Thyroid gland (tissue), 4 donors: ENCODE measurements around the gene GPR87. TPM values are rescaled to one million over a fixed set of nuclear protein-coding genes. Genes with fewer than 3 reads are reported as not detected.

Source experiments
- DNase-seq, 2 donors: peaks; one replicate each; pipeline ENCODE4 v3.0.0-alpha.2; 2019
- H3K27ac ChIP-seq, 3 donors: fragments of 200-600 bp; sonication (generic); 1 replicate in 2 of 3; 2 replicates in 1 of 3; pipeline ENCODE4 v1.5.1; 2016 to 2019; ENCODE audit warnings: mild to moderate bottlenecking in 1 of 3, moderate library complexity in 1 of 3
- H3K27me3 ChIP-seq: fragments of 200-600 bp; sonication (generic); one replicate; pipeline ENCODE4 v1.5.1; 2019
- H3K36me3 ChIP-seq, 2 donors: fragments of 200-600 bp; sonication (generic); one replicate each; pipeline ENCODE4 v1.5.1; 2016 to 2019
- H3K4me1 ChIP-seq, 2 donors: fragments of 200-600 bp; sonication (generic); one replicate each; pipeline ENCODE4 v1.5.1; 2017 to 2019
- H3K4me3 ChIP-seq, 3 donors: fragments of 200-600 bp; sonication (generic); replicated peaks in 1 of 3; 1 replicate in 2 of 3; 2 replicates in 1 of 3; pipeline ENCODE4 v1.5.1; 2016; ENCODE audit warnings: mild to moderate bottlenecking in 1 of 3
- H3K9me3 ChIP-seq: fragments of 200-600 bp; sonication (generic); one replicate; pipeline ENCODE4 v1.5.1; 2017
- POLR2A ChIP-seq, 2 donors: fragments of 450-650 bp; IDR thresholded peaks; one replicate each; pipeline ENCODE4 v1.6.1; 2017; ENCODE audit warnings: antibody characterized with exemption in 2 of 2, mild to moderate bottlenecking in 2 of 2, moderate library complexity in 1 of 2
- WGBS, 2 donors: methylation state at CpG; one replicate each; pipeline ENCODE4 v1.1.5; 2017; 5-methylcytosine and 5-hydroxymethylcytosine counted together
- intact Hi-C: fragments of 100-400 bp; cut with DNase I; formaldehyde crosslinking; loops from one replicate; pipeline ENCODE4 v1.15.1; 2023
- total RNA-seq, 4 donors: library from RNA; depleted of rRNA; stranded (reverse); fragments of >200 nt; gene quantifications; one replicate each; pipeline ENCODE4 v1.2.3, GENCODE V29; 2016
- TF ChIP-seq, protein P1 (sequence below), 6 experiments: fragments of 200-600 bp in 3 of 6; fragments of 450-650 bp in 3 of 6; sonication (generic) in 3 of 6; IDR thresholded peaks; one replicate each; pipeline ENCODE4 v1.5.1; 2016 to 2019; ENCODE audit warnings: antibody characterized with exemption in 6 of 6, mild to moderate bottlenecking in 2 of 6, inconsistent platforms in 1 of 6, moderate library complexity in 1 of 6

GPR87 gene
- total RNA-seq = not detected

GRCh38 chr3:151316267-151316991, at the start of gene GPR87:
Gene GPR87 (minus strand): TSS chr3:151316820. CDS start chr3:151300100, 16,720 bp downstream.
- no peaks in the 10 kb centered on the region for H3K9me3 ChIP-seq
- no peaks in the 10 kb centered on the region for H3K4me1 ChIP-seq
- H3K27me3 ChIP-seq = no peaks in the 10 kb centered on the region
- WGBS, 2 donors = 70 to 89% methylated on average over 7 of the region's 7 CpGs
- H3K36me3 ChIP-seq = no peaks in the 10 kb centered on the region
- intact Hi-C loops = no loop called here
- H3K4me3 ChIP-seq = no peak within 1 kb of the TSS
- no peak within 1 kb of the TSS for H3K27ac ChIP-seq
- TF ChIP-seq, protein P1, sequence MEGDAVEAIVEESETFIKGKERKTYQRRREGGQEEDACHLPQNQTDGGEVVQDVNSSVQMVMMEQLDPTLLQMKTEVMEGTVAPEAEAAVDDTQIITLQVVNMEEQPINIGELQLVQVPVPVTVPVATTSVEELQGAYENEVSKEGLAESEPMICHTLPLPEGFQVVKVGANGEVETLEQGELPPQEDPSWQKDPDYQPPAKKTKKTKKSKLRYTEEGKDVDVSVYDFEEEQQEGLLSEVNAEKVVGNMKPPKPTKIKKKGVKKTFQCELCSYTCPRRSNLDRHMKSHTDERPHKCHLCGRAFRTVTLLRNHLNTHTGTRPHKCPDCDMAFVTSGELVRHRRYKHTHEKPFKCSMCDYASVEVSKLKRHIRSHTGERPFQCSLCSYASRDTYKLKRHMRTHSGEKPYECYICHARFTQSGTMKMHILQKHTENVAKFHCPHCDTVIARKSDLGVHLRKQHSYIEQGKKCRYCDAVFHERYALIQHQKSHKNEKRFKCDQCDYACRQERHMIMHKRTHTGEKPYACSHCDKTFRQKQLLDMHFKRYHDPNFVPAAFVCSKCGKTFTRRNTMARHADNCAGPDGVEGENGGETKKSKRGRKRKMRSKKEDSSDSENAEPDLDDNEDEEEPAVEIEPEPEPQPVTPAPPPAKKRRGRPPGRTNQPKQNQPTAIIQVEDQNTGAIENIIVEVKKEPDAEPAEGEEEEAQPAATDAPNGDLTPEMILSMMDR (IDR thresholded peaks at IDR 0.05) = no peak
- no peak for TF ChIP-seq POLR2A (IDR thresholded peaks at IDR 0.05)
- no peak for DNase-seq

DNA sequence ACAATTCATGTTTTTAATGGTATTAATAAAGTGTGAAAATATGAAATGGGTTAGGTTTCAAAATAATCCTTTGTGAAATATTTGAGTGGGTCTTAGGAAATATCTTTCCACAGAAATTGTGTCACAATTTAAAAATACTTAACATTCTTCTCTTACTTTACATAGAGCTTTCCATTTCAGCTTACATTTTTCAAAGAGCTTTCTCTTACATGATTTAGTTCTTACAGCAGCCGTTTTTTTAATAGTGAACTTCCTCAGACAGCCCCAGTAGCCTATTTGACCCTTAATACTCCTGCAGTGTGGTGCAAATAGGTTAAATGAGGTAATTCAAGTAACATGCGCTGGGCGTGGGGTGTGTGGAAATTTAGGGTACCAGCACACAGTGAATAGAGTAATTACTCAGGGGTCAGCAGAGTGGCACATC, 46.1 kb upstream of the GPR87 start:
- Histone ChIP-seq H3K9me3 (no peaks in the 10 kb centered on the region), H3K27ac (no peak overlapping the region), H3K36me3 (no peaks in the 10 kb centered on the region), H3K4me3 (no peak overlapping the region), H3K27me3 (no peaks in the 10 kb centered on the region), H3K4me1 (no peaks in the 10 kb centered on the region)
- no peak for DNase-seq
- WGBS, 2 donors = 81 to 83% methylated on average over 3 of the region's 3 CpGs
- TF ChIP-seq, protein P1 (IDR thresholded peaks at IDR 0.05) = no peak
- TF ChIP-seq POLR2A (IDR thresholded peaks at IDR 0.05) = no peak
- intact Hi-C loops = no loop called here

GRCh38 chr3:151357463-151357850, 40.8 kb upstream of the GPR87 start:
- no peak for DNase-seq
- Histone ChIP-seq H3K4me1 (no peaks in the 10 kb centered on the region), H3K27ac (no peak overlapping the region), H3K9me3 (no peaks in the 10 kb centered on the region), H3K27me3 (no peaks in the 10 kb centered on the region), H3K36me3 (no peaks in the 10 kb centered on the region), H3K4me3 (no peak overlapping the region)
- 74 to 80% methylated on average over 2 of the region's 2 CpGs for WGBS, 2 donors
- TF ChIP-seq POLR2A (IDR thresholded peaks at IDR 0.05) = no peak
- TF ChIP-seq, protein P1 (IDR thresholded peaks at IDR 0.05) = no peak
- intact Hi-C loops = no loop called here

DNA sequence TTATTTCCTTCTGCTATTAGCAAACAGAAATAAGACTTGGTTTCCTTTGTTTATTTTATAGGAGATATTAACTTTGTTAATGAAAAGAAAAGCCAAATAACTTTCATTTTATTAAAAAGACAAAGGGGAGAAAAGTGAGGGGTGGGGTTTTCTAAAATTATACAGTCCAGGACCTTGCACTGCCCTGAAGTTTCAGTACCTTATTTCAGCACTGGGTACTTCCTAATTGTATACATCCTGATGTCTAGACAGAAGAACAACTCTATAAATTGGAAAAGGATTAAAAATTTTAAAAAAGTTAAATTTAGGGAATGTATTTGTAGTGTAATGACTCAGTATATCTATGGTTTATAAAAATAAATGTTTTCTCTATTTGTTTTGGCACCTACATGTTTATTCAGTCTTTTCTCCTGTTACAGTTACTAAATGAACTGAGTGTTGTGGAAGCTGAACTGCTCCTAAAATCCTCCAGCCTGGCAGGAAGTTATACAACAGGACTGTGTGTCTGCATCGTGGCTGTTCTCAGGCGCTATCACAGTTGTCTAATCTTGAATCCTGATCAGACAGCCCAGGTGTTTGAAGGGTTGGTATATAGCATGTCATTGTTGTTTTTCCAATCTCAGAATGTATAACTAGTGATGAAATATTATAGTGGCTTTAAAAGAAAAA, 40.3 kb upstream of the GPR87 start:
- Histone ChIP-seq H3K4me1 (no peaks in the 10 kb centered on the region), H3K4me3 (no peak overlapping the region), H3K27me3 (no peaks in the 10 kb centered on the region), H3K9me3 (no peaks in the 10 kb centered on the region), H3K27ac (no peak overlapping the region), H3K36me3 (no peaks in the 10 kb centered on the region)
- no peak for TF ChIP-seq POLR2A (IDR thresholded peaks at IDR 0.05)
- TF ChIP-seq, protein P1 (IDR thresholded peaks at IDR 0.05) = no peak
- intact Hi-C loops = no loop called here
- no peak for DNase-seq
- 39 to 58% methylated on average over 2 of the region's 2 CpGs for WGBS, 2 donors

DNA sequence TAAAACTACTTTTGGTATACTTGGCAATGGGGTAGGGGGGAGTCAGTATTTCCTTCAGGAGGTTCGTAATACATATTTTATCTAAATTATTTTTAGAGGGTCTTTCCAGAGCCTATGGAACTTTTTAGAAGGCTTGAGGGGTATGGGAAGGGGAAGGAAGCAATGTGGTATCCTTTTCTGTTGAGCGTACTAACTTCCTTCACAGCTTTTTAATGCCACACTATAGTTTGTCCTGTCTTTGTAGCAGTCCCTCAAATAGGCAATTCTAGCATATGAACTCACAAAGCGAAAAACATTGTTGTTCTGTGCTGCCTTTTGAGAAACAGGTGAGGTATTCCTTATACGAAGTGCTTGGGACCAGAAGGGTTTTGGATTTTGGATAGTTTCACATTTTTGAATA, 35.0 kb upstream of the GPR87 start:
- H3K9me3 ChIP-seq = no peaks in the 10 kb centered on the region
- no peak for DNase-seq
- H3K36me3 ChIP-seq = no peaks in the 10 kb centered on the region
- no peak overlapping the region for H3K27ac ChIP-seq
- H3K4me3 ChIP-seq = no peak overlapping the region
- 90 to 95% methylated on average over 4 of the region's 4 CpGs for whole genome bisulfite sequencing, 2 donors
- TF ChIP-seq, protein P1 (IDR thresholded peaks at IDR 0.05) = no peak
- TF ChIP-seq POLR2A (IDR thresholded peaks at IDR 0.05) = no peak
- no peaks in the 10 kb centered on the region for H3K27me3 ChIP-seq
- intact Hi-C loops = no loop called here
- no peaks in the 10 kb centered on the region for H3K4me1 ChIP-seq
